Measurements from ENCODE around the gene RNASEH1.

DNA sequence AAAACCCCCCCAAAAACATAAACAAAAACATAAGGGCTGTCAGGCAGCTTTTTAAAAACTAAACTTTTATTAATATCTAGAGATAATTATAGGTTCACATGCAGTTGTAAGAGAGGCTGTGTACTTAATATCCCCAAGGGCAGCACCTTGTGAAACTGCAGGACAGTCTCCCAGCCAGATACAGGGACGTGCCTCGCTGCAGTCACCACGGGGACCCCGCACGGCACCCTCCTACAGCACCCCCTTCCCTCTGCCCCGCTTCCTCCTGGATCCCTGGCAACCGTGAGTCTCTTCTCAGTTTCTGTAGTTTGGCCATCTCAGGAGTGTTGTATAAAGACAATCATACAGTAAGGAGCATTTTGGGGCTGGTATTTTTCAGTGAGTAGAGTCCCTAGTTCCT, 30.0 kb upstream of the RNASEH1 start:
- TF ChIP-seq CTCF (IDR thresholded peaks at IDR 0.05) = no peak
- TF ChIP-seq POLR2A (IDR thresholded peaks at IDR 0.05) = no peak
